Measurements from ENCODE around the gene KDM1A.

Gene KDM1A

GRCh38 chr1:23118957-23119792 is 99.9 kb downstream of the KDM1A start:
- no peak for TF ChIP-seq CTCF (IDR thresholded peaks at IDR 0.05; ENCODE audit: insufficient read depth, low read depth, low read length, missing control alignments)
- no peak overlapping the region for H3K4me3 ChIP-seq (ENCODE audit: low read depth, low read length)
- DNase-seq (ENCODE audit: low read depth), result peak; percentile 18

- no peak overlapping the region for H3K4me3 ChIP-seq (ENCODE audit: low read depth, low read length)
- no peak for TF ChIP-seq CTCF (IDR thresholded peaks at IDR 0.05; ENCODE audit: insufficient read depth, low read depth, low read length, missing control alignments)
- DNase-seq (ENCODE audit: low read depth), result no peak
These were observed 101.1 kb downstream of the KDM1A start for GRCh38 chr1:23120383-23120782.

GRCh38 chr1:23122023-23122748 is 102.9 kb downstream of the KDM1A start:
- TF ChIP-seq CTCF (IDR thresholded peaks at IDR 0.05; ENCODE audit: insufficient read depth, low read depth, low read length, missing control alignments), result no peak
- no peak for DNase-seq (ENCODE audit: low read depth)
- no peak overlapping the region for H3K4me3 ChIP-seq (ENCODE audit: low read depth, low read length)

GRCh38 chr1:23122796-23123195 is 103.5 kb downstream of the KDM1A start:
- H3K4me3 ChIP-seq (ENCODE audit: low read depth, low read length), result no peak overlapping the region
- no peak for TF ChIP-seq CTCF (IDR thresholded peaks at IDR 0.05; ENCODE audit: insufficient read depth, low read depth, low read length, missing control alignments)
- no peak for DNase-seq (ENCODE audit: low read depth)

- no peak for TF ChIP-seq CTCF (IDR thresholded peaks at IDR 0.05; ENCODE audit: insufficient read depth, low read depth, low read length, missing control alignments)
- no peak for DNase-seq (ENCODE audit: low read depth)
- no peak overlapping the region for H3K4me3 ChIP-seq (ENCODE audit: low read depth, low read length)
These were observed 104.3 kb downstream of the KDM1A start for GRCh38 chr1:23123528-23123927.

GRCh38 chr1:23124259-23125026 is 105.2 kb downstream of the KDM1A start:
- DNase-seq (ENCODE audit: low read depth), result peak; percentile 47
- H3K4me3 ChIP-seq (ENCODE audit: low read depth, low read length), result no peak overlapping the region
- no peak for TF ChIP-seq CTCF (IDR thresholded peaks at IDR 0.05; ENCODE audit: insufficient read depth, low read depth, low read length, missing control alignments)
